IPS DF 4.7 (cell line): ENCODE results near the gene KCNT2.
"Not testable (repeated sequence)": the region's sequence is repeated elsewhere in the genome, so short reads cannot be mapped to it uniquely, and the experiment has no call there.

Experiments
- DNase-seq: peaks from one replicate; pipeline ENCODE4 v3.0.0-alpha.2; 2013; ENCODE audit warnings: low spot score; ENCODE audit errors: extremely low read depth

Gene KCNT2

DNA sequence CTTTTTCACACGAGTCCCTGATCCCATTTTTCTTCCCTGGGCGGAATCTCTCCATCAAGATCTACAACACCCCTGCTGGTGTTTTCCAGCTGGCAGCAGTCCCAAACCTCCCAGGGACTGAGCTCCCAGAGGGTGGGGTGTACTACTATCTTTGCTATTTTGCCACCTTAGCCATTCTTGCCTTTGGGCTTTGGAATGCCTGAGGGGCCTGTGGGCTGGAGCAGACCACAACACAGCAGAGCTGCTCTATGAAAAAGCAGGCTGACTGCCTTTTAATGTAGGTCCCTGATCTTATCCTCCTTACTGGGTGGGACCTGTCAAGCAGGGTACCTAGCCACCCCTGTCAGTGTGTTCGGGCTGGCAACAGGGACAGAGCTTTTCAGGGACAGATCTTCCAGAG lies 91.9 kb downstream of the KCNT2 start:
- no peak for DNase-seq

DNA sequence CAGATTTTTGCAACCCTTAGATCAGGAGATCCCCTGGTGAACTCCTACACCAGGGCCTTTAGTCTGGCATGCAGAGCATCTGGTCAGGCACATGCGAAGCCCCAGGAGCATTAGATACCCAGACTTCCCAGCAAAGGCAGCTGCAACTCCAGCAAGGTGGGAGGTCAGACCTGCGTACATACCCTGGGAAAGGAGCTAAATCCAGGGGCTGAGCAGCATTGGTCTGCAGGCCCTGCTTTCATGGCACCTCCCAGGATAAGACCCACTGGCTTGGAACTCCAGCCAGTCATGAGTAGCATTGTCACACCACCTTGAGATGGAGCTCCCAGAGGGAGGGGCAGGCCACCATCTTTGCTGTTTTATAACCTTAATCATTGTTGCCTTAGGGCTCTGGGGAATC lies 92.3 kb downstream of the KCNT2 start:
- no peak for DNase-seq

DNA sequence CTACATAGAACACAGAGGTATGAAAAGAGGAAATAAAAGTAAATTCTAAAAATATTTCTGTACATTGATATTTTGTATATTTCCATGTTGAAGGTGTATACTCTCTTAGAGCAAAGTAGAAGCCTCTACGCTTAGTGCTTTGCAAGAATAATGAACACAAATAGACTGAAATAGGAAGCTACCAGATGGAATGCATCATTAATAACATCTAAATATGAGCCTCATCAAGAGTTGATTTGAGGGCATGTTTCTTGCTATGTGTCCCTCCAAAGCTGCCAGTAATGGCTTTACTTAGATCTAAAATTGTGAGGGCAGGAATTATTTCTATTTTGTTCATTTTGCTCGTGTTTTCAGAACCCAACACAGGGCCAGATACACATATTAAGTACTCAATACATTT lies 94.4 kb downstream of the KCNT2 start:
- DNase-seq = no peak

DNA sequence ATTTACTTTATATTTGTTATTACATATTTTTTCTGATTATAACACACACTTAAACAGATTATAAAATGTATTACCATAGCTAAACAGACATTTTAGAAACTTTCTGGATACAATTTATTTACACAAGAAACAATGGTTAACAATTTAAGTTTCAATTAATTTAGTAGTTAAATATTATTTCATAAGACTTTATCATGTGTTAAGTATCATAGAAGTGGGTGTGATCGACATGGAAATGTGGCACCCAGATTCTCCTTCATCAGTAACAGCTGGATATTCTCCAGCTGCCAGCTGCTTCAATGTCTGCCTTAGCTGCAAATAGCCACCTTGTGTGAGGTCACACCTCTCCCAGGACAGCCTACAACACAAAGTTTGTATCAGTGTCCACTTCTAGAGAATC lies 97.8 kb downstream of the KCNT2 start:
- DNase-seq = no peak

DNA sequence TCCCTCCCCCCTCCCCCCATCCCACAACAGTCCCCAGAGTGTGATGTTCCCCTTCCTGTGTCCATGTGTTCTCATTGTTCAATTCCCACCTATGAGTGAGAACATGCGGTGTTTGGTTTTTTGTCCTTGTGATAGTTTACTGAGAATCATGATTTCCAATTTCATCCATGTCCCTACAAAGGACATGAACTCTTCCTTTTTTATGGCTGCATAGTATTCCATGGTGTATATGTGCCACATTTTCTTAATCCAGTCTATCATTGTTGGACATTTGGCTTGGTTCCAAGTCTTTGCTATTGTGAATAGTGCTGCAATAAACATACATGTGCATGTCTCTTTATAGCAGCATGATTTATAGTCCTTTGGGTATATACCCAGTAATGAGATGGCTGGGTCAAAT lies 104.0 kb downstream of the KCNT2 start:
- not testable (repeated sequence) for DNase-seq

DNA sequence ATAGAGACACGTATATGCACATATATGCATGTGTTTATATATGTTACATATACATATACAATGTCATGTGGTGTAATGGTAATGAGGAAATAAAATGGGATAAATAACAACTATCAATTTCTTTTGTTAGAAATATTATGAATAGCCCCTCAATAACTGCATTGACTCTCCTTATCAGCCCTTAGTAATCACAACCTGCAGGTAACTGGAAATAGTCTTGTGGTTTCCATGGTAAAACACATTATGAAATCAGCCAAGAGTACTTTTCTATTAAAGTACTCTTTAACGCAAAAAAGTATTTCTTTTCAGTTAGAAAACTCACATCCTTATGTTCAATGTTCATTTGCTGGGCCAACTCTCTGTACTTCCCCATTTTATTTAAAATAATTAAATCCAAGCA lies 105.8 kb downstream of the KCNT2 start:
- DNase-seq = no peak

DNA sequence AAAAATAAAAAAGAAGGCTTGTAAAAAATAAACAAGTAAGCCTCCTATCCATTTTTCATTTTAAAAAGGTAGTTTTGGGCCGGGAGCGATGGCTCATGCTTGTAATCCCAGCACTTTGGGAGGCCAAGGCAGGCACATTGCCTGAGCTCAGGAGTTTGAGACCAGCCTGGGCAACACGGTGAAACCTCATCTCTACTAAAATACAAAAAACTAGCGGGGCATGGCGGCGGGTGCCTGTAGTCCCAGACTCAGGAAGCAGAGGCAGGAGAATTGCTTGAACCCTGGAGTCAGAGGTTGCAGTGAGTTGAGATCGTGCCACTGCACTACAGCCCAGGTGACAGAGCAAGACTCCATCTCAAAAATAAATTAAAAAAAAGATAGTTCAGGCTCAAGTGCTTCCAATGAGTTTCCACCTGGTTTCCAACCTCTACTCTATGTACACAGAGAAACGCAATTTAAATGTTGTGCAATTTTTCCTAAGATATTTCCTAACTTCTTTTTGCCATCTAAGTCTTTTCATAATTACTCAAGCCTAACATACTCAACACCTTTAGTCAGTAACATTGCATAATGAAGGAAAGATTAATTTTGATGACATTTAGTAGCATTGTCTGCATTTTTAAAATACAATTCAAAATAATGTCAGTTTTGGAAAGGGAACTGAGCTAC lies 106.3 kb downstream of the KCNT2 start:
- DNase-seq = no peak

DNA sequence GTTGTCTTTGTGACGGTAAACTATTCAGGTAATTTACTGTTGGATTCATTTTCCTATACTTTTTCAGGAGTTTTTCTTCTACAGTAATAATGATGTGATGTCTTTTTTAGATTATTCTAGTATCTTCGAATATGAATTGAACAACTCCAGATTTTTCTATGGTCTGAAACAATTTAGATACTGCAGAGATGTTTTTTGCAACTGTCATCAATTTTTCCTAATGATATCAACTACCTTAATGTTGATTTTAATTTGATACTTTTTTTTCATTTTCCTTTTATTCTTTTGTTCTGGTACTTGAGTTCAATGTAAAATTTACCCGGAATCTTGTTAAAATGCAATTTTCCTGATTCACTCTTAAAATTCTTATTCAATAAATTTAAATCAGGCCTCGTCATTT lies 110.4 kb downstream of the KCNT2 start:
- no peak for DNase-seq

DNA sequence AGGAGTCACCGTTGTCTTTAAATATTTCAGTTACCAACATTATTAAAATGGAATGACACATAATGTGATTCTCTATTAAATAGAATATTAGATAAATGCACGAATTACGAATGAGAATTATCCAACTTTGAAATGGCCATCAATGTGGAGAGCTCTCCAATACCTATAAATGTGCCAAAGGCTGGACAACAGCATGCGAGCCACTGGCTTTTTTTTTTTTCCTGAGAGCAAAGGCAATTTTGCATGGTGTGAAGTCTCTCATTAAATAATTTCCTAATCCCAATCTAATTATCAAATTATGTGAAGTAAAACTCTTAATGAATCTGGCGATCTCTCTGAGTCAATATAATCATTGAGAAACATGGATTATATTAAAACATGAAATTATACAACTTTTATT lies 113.5 kb downstream of the KCNT2 start:
- no peak for DNase-seq

DNA sequence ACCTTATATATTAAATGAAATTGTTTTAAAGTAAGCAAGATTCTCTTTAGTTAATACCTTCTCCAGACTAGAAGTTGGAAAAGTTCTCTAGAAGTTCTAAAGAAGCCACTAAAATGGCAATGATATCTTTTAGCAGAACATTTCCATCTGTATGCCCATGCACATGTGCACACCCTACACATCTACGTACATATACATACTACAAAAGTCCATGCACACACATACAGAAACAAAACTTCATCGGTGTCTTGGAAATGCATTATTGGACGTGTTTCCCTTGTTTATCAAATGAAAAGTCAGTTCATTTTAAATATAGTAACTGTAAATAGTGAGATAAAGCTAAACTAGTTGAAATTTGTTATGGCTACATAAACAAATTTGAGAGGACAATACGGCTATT lies 114.4 kb downstream of the KCNT2 start:
- no peak for DNase-seq

DNA sequence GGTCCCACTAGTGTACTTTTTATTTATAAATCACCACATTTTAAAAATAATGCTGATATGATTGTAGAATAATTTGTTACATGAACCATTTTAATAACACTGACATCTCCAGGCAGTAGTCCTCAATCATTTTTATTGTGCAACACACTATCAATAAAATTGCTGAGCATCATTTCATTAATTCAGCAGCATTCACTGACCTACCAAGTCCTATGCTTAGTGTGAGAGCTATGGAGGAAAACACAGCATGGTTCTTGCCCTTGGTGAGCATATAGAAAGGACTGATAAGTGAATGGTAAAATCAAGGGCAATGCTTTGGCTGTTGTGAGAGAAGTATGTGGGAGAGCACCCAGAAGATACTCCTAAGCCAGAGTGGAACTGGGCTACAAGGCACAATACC lies 119.7 kb downstream of the KCNT2 start:
- DNase-seq = no peak

DNA sequence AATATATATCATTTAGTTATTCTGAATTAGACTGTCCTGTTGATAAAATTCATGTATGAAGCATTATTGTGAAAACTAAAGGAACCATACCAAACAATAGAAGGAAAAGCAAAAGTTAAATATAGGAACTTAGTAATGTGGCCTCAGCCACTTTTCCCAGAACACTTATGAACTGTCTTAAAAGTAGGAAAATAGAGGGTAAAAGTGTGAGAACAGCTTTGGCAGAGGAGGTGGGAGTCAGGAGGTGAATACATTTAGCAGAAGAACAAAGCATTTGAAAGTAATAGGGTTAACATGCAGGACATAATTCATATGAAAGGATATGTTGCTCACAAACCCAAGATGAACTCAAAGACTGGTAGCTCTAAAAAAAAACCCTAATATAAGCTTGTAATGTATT lies 121.9 kb downstream of the KCNT2 start:
- no peak for DNase-seq

DNA sequence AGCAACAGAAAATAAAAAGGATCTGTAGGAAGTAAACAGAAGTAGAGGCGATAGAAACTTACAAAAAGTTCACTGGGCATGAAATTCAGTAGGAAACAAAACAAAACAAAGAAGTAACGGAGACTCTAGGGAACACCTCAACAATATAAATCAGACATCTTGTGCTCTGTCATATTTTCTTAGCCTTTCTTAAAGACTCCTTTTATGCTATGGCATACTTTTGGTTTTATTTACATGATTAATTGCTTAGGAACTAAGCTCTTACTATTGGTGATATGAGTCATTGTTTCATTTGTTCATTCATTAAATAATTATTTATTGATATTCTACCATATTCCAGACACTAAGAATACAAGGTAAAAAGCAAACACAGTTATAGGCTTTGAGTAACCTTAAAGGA lies 126.6 kb downstream of the KCNT2 start:
- no peak for DNase-seq

DNA sequence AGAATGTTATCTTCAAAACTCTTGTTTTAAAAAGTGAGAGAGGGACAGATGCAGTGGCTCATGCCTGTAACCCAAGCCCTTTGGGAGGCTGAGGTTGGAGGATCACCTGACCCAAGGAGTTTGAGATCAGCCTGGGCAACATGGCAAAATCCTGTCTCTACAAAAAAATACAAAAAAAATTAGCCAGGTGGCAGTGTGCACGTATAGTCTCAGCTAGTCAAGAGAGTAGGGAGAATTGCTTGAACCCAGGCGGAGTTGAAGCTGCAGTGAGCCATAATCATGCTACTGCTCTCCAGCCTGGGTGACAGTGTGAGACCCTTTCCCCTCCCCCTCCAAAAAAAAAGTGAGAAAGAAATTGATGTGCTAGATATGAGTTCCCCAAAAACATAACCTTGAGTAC lies 131.0 kb downstream of the KCNT2 start:
- DNase-seq = no peak

DNA sequence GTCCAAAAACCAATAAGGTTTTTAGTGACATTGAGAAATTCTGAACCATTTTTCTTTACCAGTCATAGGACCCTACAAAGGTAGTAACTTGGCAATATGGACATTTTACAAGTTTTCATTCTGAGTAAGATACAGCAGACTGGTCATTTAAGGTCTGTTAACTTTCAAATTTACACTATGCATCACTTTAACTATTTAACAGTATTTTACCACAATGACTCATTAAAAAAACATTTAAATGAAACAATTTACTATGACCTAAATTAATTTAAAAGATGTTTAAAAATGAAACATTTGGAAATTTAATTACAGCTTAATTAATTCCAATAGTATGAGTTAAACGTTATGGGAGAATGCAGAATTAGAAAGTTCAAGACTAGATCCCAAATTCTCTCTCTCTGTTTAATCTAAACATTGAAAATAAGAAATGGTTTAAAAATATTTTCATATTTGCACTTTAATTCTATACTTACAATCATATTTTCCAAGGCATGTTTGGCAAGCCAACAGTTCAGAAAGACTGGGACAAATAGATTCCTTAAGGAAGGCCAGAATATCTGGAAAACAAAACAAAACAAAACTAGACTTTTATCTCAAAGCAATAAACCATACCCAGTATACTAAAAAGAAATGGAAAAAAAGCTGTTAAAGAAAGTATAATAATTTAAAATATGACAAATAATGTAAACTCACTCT lies 140.9 kb downstream of the KCNT2 start:
- no peak for DNase-seq

DNA sequence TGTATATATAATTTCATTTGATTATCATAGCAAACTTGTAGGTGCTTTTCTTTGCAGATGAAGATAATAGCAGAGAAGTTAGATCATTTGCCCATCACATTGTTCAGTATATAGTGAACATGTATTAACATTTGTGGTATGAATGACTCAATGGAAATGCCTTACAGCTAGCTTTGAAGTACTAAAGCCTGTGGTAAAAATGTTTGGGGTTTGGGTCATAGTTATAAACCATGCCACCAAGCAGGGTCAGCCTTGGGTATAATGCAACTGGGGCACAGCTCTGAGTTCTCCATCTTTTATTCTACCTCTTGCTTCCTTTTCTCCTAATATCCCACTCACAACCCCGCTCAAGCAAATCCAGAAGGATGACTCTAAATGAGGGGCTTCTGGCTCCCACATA lies 141.6 kb downstream of the KCNT2 start:
- DNase-seq = no peak

DNA sequence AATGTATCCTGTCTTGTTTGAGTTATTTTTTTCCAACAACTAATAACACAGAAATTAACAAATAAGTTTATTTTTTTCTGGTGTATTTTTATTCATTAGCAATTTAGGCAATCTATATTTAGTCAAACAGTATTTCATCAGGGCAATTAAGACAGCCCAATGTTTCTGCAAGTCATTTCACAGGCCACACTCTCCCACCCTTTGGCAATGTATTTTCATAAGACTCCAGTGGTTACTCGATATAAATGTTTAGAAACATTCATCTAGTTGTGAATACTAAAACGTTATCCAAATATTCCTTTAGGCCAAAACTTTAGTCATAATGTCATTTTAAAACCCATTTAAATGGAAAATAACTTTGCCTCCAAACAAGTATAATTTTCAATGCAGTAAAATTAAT lies 142.1 kb downstream of the KCNT2 start:
- DNase-seq = no peak

DNA sequence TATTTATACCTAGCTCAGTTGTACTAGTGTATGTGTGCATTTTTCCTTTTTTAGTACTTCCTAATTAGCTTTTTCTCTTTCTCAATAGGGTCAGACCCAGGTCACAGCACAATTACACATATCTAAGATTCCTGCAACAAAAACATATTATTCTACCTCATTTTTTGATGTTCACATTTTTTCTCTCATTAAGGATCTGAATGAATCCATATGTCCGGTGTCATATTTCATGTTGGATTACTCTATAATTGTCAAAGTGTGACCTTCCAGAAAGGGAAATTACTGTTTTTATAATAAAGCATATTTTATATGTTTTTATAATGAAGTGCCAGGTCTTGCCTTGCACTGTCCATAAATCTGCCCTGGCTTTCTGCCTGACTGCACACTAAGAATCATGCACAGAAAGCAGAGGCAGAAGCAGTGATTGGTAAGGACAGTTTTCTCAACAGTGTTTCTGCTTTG lies 143.7 kb downstream of the KCNT2 start:
- no peak for DNase-seq

DNA sequence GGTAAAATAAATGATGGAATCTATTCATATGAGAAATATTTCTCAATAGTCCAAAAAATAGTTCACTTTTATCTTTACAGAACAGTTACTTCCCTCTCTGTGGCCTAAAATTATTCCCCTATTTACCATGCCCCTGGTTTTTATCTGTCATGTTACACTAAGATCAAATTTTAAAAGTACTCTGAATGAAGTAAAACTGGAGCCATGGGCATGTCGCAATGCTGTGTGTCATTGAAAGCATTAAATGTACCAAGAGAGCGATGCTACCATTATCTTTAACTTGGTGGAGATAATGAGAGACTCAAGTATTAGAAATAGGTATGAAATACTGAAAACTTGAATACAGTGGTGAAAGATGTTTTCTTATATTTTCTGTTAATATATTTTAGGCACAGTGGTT lies 146.2 kb downstream of the KCNT2 start:
- DNase-seq = no peak

DNA sequence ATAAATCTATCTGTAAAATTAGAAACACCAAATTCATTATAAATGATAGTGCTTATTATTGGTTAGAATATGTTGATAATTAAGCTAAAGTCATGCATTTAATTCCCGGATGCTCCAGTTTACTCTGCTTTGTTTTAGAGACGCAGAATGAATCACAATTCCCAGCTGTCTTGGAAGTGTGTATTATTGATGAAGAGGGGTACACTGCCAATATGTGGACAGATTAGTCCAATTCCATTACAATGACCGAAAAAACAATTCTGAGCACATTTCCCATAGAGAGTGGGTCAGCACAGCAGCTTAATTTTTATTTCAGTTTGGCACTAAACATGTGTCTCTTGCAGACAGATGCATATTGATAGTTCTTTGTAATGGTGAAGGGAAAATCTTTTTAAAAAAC lies 146.7 kb downstream of the KCNT2 start:
- DNase-seq = no peak

DNA sequence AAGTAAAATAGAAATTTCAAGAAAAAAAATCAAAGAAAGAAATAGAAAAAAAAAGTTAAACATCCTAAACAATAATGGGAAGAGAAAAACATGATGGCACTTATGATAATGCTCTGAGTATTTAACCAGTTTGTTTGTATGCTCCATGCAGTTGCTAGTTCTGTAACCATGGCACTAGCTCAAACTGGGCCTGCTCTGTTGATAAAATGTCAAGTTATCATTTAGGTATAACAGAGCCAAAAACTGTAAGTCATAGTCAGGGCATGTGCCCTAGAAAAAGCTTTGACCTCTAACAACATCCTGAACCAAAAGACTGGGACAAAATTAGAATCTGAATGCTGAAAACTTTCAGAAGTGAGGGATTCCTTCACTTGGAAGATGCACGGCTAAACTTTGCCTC lies 148.9 kb downstream of the KCNT2 start:
- DNase-seq = no peak

DNA sequence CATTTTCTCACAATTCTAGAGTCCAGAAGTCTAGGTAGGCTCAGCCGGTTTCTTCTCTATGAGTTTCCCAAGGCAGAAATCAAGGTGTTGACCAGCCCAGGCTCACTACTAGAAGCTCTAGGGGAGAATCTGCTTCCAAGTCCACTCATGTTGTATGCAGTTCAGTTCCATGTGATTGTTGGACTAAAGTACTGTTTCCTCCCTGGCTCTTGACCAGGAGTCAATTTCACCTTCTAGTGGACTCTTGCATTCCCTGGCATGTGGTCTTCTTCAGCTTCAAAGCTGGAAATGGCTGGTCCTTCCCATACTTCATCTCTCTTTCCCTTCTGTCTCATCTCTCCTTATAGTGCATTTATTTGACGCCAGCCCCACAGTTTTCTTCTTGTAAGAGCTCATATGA lies 153.4 kb downstream of the KCNT2 start:
- no peak for DNase-seq

DNA sequence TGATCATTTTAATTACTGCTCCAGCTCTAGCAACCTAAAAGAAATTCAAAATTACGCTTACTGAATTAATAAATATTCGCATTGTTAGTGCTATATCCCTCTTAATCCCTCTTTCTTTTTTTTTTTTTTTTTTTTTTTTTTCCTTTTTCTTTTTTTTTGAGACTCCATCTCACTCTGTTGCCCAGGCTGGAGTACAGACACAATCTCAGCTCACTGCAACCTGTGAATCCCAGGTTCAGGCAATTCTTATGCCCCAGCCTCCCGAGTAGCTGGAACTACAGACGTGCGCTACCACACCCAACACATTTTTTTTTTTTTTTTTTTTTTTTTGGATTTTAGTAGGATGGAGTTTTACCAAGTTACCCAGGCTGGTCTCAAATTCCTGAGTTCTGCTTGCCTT lies 157.1 kb downstream of the KCNT2 start:
- no peak for DNase-seq
